Stimulated activated CD8-positive, alpha-beta memory T cell treated with anti-CD3 and anti-CD28 coated beads, Interleukin-12 subunit alpha, Interleukin-12 subunit beta, amount 100 ng/mL, for 24 hours (primary cell): ENCODE data around the gene KCTD11.

Experiments
- DNase-seq: peaks from one replicate; pipeline ENCODE4 v3.0.0-alpha.2; 2020; ENCODE audit errors: extremely low read depth

KCTD11 gene

GRCh38 chr17:7374353-7374752 is 22.4 kb downstream of the KCTD11 start:
- no peak for DNase-seq

- no peak for DNase-seq
Measured at GRCh38 chr17:7379134-7379533, 27.2 kb downstream of the KCTD11 start.

GRCh38 chr17:7380321-7380720 is 28.4 kb downstream of the KCTD11 start:
- no peak for DNase-seq

- no peak for DNase-seq
Measured at GRCh38 chr17:7380855-7381683, 29.1 kb downstream of the KCTD11 start, which contains the start of gene TNK1. TSS of gene TNK1 (plus strand) at chr17:7381089. CDS start at chr17:7382927, 1,838 bp downstream.

GRCh38 chr17:7382901-7383300 is 30.9 kb downstream of the KCTD11 start:
- DNase-seq, result no peak

- DNase-seq, result no peak
Measured at GRCh38 chr17:7383371-7383741, 31.4 kb downstream of the KCTD11 start.

GRCh38 chr17:7383742-7384488 is 32.0 kb downstream of the KCTD11 start:
- DNase-seq, result peak; percentile 42

GRCh38 chr17:7384489-7385081 is 32.6 kb downstream of the KCTD11 start:
- DNase-seq, result no peak

GRCh38 chr17:7388856-7389255 is 36.9 kb downstream of the KCTD11 start:
- no peak for DNase-seq

- no peak for DNase-seq
Measured at GRCh38 chr17:7389924-7390910, 38.3 kb downstream of the KCTD11 start.

GRCh38 chr17:7391307-7391706 is 39.3 kb downstream of the KCTD11 start:
- no peak for DNase-seq

- DNase-seq, result no peak
Measured at GRCh38 chr17:7392696-7393612, 41.0 kb downstream of the KCTD11 start.

GRCh38 chr17:7393613-7394451 is 41.9 kb downstream of the KCTD11 start:
- DNase-seq, result no peak

GRCh38 chr17:7394452-7395191 is 42.7 kb downstream of the KCTD11 start, which contains the start of gene PLSCR3:
TSS of gene PLSCR3 (minus strand) at chr17:7394525. CDS start at chr17:7394110, 415 bp downstream.
- DNase-seq, result peak; percentile 61

GRCh38 chr17:7396147-7396546 is 44.2 kb downstream of the KCTD11 start:
- no peak for DNase-seq

GRCh38 chr17:7398612-7399011 is 46.6 kb downstream of the KCTD11 start:
- DNase-seq, result no peak

GRCh38 chr17:7403043-7403726 is 51.2 kb downstream of the KCTD11 start:
- no peak for DNase-seq

- no peak for DNase-seq
Measured at GRCh38 chr17:7403727-7403976, 51.7 kb downstream of the KCTD11 start.
